HT-29 (cell line): ENCODE measurements around the gene UBB. TPM values are rescaled to one million over a fixed set of nuclear protein-coding genes. Genes with fewer than 3 reads are reported as not detected.
"Not testable (repeated sequence)": the region's sequence is repeated elsewhere in the genome, so short reads cannot be mapped to it uniquely, and the experiment has no call there.

ENCODE experiments used
- DNase-seq: peaks from one replicate; pipeline ENCODE4 v3.0.0-alpha.2; 2015; ENCODE audit warnings: low spot score
- total RNA-seq: library from RNA; depleted of rRNA; stranded (reverse); fragments of >200 nt; shearing (Covaris generic); gene quantifications from 2 replicates; pipeline ENCODE4 v1.2.3, GENCODE V29; 2014

UBB gene
- total RNA-seq, 1 experiment from 2014 or later = 1,586 TPM

DNA sequence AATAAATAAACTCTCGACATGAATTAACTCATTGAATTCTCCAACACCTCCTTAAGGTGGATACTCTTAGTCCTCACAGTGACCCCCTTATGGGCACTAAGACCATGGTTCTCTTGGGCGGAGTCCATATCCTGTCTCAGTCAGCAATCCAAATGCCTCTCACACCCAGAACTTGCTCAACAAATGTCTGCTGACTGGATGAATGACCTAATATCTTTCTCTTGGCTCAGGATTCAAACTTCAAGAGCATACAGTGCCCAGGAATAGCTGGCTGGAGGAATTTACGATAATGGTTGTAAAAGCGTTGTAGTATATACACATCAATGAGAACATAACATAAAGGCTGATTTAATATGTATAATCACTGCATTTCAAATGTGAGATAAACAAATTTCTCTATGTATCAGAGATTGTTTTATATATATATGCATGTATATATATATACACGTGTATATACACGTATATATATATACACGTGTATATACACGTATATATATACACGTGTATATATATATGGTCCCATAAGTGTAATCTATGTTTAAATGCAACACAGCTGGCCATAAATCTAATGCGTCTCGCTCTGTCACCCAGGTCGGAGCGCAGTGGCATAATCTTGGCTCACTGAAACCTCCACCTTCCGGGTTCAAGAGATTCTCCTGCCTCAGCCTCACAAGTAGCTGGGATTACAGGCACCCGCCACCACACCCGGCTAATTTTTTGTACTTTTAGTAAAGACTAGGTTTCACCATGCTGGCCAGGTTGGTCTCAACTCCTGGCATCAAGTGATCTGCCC lies 6.5 kb upstream of the UBB start:
- DNase-seq = no peak

DNA sequence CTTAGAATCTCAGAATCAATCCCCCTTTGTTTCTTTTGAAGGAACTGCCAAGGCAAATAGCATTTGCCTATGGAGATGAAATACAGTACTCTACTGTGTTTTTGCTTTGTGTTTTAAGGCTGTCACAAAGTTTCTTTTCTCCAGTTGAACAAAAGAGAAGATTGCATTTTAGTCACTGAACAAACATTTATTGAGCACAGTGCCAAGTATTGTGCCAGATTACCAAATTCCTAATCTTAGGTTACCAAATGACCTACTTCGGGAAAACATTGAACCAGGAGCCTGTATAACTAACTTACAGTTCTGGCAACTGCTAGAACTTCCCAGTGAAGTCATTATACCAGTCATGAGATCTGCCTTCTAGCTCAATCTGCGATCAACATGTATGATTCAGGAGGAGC lies 3.0 kb upstream of the UBB start:
- DNase-seq = no peak

DNA sequence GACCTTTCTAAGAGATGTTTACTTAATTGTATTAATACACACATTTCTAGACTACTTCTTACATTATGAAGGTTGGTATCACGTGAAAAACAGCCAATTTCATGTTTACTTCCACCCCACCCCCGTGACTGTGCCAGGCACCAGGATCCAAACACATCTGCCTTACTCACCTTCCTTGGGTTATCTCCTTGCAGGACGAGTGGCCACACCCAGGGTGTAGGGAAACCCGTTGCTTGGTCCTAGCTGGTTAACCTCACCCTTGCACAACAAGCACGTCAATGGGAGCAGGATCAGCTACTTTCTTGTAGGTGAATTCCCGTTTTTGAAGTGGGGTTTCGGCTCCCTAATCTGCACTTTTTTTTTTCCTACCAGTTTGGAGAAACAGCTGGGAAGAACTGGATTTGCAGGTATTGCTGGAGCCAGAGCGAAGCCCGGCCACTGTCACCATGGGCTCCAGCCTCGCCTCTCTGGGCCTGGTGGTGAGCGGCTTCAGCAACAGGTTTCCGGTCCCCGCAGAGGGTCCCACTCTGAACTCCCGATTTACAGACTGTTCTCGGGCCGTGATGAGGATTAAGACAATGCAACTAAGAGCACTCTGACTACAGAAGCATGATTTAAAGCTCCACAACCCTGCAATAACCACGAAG lies 2.1 kb upstream of the UBB start:
- DNase-seq = no peak

DNA sequence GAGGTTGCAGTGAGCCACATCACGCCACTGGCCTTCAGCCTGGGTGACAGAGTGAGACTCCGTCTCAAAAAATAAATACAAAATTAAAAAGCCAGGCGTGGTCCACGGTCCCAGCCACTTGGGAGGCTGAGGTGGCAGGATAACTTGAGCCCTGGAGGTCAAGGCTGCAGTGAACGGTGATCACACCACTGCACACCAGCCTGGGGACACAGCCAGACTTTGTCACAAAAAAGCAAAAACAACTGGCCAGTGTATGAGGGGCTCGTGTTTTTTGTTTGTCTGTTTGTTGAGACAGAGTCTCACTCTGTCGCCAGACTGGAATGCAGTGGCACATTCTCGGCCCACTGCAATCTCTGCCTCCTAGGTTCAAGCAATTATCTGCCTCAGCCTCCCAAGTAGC lies 1.2 kb upstream of the UBB start:
- no peak for DNase-seq

DNA sequence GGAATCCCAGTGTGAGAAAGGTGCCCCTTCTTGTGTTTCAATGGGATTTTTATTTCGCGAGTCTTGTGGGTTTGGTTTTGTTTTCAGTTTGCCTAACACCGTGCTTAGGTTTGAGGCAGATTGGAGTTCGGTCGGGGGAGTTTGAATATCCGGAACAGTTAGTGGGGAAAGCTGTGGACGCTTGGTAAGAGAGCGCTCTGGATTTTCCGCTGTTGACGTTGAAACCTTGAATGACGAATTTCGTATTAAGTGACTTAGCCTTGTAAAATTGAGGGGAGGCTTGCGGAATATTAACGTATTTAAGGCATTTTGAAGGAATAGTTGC lies 567 bp downstream of the UBB start:
- peak; percentile 22 for DNase-seq

DNA sequence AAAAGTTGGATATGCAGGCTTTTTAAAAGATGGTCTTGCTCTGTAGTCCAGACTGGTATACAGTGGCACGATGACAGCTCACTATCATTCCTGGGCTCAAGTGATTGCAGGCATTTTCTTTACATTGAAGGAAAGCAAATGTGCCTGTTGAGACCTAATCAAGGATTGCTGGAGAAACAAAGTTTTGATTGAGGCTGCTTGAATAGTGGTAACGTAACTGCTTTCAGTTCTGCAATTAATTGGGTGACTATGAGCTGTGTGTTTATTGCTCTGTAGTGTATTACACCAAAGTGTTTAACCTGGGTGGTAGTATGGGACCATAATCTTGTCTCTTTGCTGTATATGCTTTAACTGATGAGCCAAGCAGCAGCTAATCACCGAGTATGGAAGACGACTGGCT lies 2.3 kb downstream of the UBB start:
- no peak for DNase-seq

DNA sequence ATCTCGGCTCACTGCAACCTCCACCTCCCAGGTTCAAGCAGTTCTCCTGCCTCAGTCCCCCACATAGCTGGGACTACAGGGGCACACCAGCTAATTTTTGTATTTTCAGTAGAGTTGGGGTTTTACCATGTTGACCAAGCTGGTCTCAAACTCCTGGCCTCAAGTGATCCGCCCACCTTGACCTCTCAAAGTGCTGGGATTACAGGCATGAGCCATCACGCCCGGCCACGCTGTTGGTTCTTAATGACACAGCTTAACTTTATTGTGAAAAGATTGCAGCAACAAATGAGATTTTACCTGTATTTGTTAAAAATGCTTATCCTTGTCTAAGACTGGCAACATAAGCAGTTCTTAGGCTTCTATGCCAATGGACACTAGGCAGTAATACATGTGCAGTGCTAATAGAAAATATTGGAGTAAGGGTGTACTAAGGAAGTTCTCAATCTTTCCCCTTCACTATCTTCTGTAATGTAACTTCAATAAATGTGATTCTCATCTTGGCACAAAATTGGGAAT lies 2.9 kb downstream of the UBB start:
- DNase-seq = no peak

DNA sequence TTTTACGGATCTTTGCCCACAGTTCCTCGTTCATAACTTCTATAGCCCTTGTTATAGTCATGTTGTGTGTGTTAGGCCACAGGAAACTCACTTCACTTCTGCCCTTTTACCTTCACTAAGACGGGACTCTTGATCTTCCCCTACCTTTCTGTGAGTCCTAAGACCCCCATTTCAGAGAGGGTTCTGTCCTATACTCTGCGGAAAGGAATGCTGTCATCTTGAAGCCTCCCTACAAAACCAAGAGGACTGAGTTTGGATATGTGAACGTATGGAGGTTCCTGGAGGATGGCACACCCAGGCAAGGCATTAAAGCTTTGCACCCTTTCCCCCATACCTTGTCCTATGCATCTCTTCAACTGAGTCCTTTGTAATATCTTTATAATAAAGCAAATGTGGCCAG lies 3.7 kb downstream of the UBB start:
- DNase-seq = no peak

DNA sequence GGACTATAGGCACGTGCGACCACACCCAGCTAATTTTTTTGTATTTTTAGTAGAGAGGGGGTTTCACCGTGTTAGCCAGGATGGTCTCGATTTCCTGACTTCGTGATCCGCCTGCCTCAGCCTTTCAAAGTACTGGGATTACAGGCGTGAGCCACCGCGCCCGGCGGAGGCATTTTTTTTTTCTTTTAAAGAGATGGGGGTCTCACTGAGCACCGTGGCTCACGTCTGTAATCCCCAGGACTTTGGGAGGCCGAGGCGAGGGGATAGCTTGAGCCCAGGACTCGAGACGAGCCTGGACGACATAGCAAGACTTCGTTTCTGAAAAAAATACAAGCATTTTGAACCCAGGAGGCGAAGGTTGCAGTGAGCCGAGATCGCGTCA lies 5.2 kb downstream of the UBB start:
- DNase-seq = not testable (repeated sequence)

DNA sequence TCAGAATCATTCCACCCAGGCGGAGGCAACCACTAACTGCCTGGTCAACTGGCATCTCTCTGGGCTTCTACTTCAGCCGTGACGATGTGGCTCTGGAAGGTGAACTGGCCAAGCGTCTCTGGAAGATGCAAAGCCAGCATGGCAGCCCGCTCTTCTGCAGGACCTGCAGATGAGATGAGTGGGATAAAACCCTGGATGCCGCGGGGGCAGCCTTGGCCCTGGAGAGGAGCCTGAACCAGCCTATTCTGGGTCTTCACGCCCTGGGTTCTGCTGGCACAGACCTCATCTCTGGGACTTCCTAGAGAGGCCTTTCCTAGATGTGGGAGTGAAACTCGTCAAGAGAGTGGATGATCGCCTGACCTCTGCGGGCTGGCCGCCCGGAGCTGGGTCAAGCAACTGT lies 10.6 kb downstream of the UBB start:
- no peak for DNase-seq

DNA sequence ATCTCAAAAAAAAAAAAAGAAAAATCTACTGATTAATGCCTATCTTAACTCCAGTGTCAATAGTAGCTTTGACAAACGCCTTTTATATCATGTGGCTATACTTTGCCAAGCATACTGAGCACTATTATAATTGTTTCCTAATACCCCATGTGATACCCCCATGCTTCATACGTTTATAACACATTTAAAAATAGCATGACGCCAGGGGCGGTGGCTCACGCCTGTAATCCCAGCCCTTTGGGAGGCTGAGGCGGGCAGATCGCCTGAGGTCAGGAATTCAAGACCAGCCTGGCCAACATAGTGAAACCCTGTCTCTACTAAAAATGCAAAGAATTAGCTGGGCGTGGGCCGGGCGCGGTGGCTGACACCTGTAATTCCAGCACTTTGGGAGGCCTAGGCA lies 11.6 kb downstream of the UBB start:
- not testable (repeated sequence) for DNase-seq

DNA sequence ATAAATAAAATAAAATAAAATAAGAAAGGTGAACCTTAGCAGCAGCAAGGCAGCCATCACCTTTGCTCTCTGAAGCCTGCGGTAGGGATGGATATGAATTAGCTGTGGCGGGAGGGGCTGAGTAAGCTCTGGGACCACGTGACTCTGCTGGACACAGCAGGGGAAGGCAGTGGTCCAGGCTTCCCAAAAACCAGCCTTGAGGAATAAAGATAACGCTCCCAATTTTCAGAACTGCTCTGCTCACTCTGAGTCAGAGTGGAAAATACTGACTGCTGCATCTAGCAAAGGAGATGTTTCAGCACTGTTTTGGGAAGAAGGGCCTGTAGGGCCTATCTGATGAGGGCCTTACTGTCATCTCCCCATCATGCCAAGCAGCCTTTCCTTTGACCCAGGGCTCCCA lies 15.0 kb downstream of the UBB start:
- not testable (repeated sequence) for DNase-seq

DNA sequence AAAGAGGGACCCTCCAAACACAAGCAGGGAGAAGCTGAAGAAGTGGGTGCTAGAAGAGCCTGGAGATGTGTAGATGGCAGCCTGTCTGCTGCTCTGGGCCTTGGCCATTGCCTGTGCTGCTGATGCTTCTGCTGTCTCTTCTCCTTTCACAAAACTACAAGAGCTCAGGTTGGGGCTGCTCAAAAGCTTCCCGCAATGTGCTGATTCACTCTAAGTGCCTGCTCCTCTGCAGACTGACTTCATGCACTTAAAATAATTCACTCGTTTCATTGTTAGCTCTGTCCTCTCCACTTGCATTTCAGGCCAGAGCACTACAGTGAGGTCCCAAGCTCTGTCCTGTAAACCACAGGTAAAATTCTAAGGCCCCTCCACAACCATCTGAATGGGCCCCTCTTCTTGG lies 15.8 kb downstream of the UBB start:
- not testable (repeated sequence) for DNase-seq

DNA sequence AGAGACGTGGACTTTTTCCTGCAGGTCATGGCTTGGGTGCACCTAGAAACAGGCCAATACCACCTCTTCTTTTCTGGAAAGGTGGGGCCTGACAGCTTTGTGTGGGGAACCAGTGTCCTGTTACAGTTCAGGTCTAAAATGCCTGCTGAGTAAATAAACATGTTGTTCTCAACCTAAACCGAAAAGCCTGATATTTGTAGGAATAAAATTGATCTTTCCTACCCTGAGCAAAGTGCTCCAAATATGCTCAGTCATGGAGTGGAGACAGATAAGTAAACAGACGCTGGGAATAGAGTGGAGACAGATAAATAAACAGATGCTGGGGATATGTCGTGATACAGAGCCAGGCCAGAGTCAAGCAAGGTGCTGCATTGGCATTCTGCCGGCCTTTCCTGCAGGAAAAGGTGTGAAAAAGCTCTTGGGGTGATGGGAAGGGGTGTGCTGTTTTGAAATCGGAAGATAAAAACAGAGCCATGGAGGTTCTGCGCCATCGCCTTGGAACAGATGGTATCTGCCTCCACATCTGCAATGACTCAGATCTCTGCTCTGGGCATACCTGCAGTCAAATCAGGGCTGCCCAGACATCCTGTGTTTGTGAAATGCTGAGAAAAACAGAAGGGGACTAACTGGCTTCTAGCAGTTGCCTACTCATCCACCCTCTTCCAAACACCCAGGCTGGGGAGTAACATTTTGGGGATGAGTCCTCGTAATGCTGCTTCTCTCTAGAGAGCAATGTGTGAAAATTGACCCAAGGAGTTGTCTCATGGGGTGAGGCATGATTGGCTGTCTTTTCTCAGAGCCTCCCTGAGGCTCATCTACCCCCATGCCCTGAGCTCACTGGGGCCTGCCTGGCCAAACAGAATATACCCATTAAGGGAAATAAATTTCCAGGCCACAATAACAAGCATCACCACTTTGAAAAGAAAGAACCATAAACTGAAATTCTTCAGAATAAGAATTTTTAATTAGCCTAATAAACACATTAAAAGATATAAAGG lies 17.7 kb downstream of the UBB start:
- no peak for DNase-seq

DNA sequence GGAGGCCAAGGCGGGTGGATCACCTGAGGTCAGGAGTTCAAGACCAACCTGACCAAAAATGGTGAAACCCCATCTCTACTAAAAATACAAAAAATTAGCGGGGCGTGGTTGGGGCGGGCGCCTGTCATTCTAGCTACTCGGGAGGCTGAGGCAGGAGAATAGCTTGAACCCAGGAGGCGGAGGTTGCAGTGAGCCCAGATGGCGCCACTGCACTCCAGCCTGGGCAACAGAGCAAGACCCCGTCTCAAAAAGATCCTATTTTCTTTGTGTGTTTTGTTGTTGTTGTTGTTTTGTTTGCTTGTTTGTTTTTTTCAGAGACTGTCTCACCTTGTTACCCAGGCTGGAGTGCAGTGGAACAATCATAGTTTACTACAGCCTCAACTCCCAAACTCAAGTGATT lies 23.0 kb downstream of the UBB start:
- not testable (repeated sequence) for DNase-seq

DNA sequence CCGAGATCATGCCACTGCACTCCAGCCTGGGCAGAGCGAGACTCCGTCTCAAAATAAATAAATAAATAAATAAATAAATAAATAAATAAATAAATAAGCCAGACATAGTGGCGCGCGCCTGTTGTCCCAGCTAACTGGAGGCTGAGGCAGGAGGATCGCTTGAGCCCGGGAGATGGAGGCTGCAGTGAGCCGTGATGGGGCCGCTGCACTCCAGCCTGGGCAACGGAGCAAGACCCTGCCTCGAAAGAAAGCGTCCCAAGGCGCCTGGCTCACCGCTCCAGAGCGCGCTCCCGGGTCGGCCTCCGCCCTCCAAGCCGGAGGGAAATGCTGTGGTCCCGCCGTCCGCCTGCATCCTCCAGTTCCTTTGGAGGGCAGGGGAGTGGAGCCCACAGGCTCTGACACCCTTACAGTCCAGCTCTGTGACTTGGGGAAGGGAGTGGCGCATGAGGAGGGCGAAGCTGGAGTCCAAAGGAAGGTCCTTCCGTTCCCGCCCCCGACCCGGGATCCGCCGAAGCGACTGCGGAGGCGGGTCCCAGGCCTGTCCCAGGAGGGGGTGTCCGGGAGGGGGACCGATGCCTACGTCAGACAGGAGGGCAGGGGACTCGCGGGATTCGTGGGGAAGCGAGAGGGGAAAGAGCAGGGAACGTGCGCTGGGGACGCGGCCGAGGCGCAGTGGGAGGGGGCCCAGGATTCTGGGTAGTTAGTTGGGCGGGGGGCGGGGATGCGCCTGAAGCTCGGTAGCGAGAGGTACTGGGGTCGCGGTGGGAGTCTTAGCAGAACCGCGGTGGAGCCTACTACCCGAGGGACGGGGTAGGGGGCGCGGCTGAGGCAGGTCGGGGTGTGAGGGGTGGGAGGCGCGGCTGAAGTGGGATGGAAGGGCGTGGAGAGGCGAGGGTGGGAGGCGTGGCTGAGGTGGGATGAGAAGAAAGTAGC lies 26.1 kb downstream of the UBB start:
- no peak for DNase-seq

DNA sequence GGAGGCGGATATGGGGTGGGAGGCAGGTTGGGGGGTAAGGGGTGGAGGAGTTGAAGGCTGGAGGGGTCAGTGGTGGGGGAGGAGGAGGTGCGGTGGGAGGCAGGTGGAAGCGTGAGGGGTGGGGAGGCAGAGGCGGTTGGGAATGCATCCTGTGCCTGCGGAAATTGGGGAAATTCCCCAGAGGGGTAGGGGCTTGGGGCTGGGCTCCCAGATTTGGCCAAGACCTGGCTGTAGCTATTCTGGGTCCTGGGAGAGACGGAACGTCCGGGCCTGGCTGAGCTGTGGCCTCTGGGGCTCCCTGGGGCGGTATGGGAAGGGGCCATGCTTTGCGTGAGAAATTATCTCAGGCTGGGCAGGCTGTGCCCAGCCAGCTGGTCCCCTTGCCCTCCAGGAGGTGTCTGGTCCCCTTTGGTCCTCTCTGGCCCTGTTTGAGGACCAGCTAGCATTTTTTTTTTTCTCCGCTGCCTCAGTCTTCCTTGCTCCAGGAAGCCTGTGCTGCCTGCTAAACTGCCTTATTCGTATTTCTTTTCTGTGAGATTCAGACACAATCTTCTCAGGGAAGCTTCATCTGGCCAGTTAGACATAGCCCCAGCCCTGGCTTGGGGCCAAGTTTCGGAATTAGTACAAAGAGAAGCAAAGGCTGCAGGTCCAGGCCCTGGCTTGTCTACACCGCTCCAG lies 27.2 kb downstream of the UBB start:
- peak; percentile 41 for DNase-seq

DNA sequence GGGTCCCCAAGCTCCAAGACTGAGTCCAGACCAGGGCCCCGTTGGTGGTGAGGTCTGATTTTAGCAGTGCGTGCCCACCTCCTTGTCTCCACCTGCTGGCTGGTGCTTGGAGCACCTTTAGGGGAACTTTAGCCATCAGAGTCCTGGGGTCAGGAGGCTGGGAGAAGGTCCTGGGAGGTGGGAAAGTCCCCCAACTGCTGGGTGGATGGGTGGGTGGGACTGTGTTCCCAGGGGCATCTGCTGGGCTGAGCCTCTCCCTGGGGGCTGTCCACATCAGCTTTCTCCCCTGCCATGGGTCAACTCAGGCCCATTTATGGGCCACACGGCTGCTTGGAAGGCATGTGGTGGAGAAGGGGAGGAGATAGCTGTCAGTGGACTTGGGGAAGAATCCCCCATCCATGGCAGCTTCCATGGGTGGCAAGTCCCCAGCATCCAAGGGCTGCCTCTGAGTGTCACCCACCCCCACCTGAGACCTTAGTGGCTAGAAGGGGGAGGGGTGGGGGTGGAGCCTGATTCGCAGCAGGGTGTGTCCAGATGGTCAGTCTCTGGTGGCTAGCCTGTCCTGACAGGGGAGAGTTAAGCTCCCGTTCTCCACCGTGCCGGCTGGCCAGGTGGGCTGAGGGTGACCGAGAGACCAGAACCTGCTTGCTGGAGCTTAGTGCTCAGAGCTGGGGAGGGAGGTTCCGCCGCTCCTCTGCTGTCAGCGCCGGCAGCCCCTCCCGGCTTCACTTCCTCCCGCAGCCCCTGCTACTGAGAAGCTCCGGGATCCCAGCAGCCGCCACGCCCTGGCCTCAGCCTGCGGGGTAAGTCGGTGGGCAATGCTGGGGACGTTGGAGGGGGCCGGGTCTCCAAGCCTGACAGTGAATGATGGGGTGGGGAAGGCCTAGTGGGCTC lies 34.4 kb downstream of the UBB start, which contains the start of gene TRPV2:
TSS of gene TRPV2 (plus strand) at position 541 of the 894 bp plus-strand sequence. CDS start 2,098 bp downstream, outside the sequence.
- DNase-seq = peak; percentile 37

DNA sequence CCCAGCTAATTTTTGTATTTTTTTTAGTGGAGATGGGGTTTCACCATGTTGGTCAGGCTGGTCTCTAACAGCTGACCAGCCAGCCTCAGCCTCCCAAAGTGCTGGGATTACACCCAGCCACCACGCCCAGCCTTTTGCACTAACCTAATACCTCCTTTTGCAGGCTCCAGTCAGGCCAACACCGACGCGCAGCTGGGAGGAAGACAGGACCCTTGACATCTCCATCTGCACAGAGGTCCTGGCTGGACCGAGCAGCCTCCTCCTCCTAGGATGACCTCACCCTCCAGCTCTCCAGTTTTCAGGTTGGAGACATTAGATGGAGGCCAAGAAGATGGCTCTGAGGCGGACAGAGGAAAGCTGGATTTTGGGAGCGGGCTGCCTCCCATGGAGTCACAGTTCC lies 36.5 kb downstream of the UBB start:
- DNase-seq = no peak
